Nucleus accumbens (tissue), 56 donors: ENCODE measurements around the gene FADS3.
"Not testable (repeated sequence)": the region's sequence is repeated elsewhere in the genome, so short reads cannot be mapped to it uniquely, and the experiment has no call there.

Experiments
- DNase-seq, 56 donors: peaks; one replicate each; lab custom pipeline; 2025; lab: John Stamatoyannopoulos, UW

Gene FADS3

DNA sequence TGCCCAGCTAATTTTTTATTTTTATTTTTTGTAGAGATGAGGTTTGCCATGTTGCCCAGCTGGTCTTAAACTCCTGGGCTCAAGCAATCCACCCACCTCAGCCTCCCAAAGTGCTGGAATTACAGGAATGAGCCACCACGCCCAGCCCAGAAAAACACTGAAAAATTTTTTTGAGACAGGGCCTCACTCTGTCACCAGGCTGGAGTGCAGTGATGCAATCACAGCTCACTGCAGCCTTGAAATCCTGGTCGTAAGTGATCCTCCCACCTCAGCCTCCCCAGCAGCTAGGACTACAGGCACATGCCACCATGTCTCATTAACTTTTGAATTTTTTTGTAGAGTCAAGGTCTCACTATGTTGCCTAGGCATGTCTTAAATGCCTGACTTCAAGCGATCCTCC, 9.1 kb downstream of the FADS3 start:
- not testable (repeated sequence) for DNase-seq

DNA sequence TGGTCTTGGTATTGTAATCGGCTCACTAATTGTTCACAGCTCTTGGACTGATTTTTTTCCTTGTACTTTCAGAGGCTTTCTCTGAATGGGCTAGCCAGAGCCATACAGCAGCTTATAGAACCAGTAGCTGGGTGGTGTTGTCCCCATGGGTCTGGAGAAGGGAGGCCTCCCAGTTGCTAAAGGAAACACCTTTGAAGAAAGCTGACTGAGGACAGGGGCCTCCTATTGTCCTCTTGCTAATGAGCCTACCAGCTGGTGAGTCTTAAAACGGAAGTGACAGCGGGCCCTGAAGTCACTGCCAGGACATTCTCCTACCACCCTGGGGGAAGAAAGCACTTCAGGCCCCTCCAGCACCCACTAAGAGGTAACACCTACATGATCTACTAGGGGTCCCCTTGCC, 9.9 kb downstream of the FADS3 start:
- DNase-seq: no peak

GRCh38 chr11:61880454-61880853, 10.9 kb downstream of the FADS3 start:
- no peak for DNase-seq

DNA sequence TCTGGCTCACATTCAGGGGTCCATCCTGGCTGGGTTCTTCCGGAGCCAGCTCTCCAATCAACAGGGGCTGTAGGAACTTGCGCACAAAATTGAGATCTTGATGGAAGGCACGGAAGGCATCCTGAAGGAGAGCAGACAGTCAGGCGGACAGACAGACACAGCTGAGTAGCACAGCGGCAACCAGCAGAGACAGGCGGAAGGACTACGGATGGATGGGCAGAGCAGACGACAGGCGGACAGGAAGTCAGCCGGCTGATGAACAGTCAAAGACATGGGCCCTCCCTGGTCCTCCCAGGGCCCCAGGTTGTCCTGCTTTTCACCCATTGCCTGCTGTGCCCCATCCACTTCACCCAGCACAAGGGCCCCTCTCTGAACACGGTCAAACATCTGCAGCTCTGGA, 11.3 kb downstream of the FADS3 start:
- DNase-seq: no peak

GRCh38 chr11:61879152-61879551, 12.2 kb downstream of the FADS3 start:
- DNase-seq: no peak

DNA sequence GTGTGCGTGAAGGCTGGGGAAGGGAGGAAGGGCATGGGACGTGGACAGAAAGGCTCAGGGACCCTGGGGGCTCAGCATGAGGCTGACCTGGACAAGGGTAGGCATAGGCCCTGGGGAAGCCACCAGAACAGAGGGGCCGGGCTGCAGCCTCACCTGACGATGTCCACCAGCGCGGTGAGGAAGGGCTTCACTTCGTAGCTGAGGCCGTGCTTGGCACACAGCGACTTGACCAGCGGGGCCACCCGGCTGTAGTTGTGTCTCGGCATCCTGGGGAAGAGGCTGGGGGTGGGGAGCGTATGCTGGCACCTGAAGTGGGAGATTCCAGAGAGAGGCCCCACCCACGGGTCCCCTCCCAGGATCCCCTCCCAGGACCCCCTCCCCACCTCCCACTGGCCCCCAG, 15.6 kb downstream of the FADS3 start:
- no peak for DNase-seq

GRCh38 chr11:61874853-61875252, 16.5 kb downstream of the FADS3 start:
- DNase-seq: no peak

GRCh38 chr11:61874377-61874809, 17.0 kb downstream of the FADS3 start:
- no peak for DNase-seq

GRCh38 chr11:61873588-61874376, 17.6 kb downstream of the FADS3 start:
- DNase-seq: no peak

DNA sequence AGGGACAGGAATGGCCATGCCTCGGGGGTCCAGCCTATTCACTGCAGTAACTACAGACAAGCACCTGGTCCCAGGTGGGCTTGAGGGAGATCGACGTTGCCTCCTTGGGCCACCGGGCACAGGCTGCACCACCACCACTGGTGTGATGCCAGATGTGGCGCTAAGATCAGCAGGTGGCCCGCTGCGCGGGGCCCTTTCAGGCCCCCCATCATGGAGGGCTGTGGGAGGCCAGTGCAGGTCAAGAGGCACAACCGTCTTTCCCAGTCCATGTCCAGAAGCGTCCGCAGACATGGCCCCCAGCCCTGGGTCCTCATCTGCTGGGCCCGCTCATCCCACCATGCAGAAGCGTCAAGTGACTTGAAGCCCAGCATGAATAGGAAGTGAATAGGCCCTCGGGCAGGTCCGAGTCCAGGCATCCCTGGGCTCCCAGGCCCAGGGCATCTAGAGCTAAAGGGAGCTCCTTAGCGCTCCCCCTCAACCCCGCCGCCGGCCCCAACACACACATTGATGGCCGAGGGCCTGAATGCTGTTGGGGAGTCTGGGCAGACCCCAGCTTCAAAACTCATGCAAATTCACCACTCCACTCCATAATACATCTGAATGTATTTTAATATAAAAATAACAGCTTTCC, 18.3 kb downstream of the FADS3 start:
- DNase-seq: no peak

- peak in 53 of 56 donors; percentile 21 to 86 (median 66) for DNase-seq
Measured at GRCh38 chr11:61871158-61871597, 20.2 kb downstream of the FADS3 start.

DNA sequence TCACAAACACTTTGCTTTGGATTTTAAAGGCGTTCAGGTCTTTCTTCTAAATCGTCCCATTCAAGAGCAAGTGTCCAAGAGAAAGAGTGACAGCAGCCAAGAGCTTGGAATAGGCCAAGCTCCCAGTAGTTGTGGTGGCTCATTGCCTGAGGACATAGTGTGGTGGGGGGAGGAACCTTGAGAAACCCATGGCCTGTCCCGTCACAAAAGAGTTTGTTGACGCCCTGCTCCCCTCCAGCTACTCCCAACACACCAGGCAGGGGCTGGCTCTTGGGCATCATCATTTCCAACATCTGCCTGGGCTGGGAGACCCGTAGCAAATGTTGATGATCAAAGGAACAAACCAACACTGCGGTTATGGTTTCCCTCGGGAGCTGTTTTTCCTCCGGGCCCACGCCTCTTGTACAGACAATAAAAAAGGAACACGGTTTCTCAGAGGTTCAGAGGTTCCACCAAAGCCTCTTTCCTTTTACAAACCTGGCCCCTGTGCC, 20.8 kb downstream of the FADS3 start:
- DNase-seq: no peak

DNA sequence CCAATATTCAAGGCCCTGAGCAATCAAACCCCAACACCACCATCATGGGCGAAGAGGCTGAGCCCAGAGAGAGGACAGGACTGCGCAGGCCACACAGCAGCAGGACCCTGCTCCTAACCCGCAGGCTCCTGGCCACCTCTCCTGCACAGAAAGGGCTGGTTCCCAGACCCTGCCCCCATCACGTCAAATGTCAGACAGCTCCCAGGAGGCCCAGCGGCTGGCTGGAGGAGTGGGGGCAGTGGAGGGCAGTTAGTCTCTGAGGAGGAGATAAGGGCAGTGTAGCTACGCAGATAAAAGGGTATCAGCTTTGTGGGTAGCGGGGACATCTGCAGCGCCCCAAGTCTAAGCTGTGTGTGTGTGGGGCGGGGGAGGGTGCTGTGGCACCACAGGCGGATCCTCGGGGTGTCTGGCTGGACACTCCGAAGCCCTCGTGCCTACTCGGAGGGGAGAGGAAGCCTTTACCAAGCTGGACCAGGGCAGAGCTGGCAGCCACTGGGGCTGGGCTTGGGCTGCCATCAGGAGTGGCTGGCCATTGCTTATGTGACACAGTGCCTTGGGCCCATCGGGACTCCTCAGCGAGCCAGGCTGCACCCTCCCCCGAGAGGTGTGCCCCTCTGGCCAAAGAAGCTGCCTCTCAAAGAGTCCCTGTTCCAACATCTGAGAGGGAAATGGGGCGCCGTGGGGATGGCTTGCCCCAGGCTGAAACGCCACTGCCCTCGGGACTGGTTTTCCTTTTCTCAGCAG, 21.5 kb downstream of the FADS3 start:
- DNase-seq: peak in 1 of 56 donors; percentile 15

DNA sequence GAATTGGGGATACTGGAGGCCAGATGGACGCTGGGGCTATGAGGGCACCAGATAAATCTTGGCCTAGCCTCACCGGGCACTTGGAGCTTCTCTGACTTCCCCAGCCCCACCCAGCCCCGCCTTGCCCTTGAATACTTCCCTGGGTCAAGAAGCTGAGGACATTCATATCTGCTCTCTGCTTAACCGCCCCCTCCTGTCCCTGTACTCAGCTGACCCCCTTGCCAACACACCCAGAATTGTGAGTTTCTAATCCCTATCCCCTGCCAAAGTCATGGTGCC, 22.0 kb downstream of the FADS3 start:
- no peak for DNase-seq

DNA sequence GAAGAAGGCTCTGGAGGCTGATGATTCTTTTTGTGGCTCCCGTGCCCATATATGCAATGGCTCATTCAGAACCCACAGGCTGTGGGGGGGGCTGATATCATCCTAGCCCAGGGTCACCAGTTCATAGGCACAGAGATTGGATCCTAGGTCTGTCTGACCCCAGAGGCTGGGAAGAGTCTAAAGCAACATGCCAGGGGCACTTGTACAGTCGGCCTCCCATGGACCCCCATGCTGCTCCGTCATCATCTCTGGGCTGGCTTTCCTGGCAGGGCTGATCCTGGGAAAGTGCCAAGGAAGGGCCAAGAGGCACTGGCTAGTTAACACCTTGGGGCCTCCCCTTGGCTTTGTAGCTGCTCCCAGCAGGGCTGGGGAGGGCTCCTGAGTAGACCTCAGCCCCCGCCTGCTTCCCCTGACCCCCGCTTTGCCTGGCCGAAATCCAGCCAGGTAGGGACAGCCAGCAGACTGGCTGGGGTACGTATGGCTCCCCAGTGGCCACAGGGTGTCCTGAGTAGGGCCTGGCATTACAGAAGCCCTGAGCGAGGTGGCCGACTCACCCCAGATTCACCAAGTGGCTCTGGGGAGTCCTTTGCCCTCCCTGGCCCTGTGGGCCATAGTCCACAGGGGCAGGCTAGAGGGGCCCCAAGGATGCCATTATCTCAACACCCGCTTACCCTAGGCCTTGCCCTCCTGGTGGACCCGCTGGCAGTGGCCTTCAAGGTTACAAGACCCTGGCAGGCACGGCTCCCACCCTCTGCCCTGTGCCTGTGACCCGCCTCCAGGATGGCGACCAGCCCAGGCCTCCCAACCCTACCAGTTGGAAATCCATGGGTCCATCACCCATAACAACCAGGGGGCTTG, 22.5 kb downstream of the FADS3 start:
- DNase-seq: no peak

GRCh38 chr11:61866958-61867343, 24.4 kb downstream of the FADS3 start:
- no peak for DNase-seq

DNA sequence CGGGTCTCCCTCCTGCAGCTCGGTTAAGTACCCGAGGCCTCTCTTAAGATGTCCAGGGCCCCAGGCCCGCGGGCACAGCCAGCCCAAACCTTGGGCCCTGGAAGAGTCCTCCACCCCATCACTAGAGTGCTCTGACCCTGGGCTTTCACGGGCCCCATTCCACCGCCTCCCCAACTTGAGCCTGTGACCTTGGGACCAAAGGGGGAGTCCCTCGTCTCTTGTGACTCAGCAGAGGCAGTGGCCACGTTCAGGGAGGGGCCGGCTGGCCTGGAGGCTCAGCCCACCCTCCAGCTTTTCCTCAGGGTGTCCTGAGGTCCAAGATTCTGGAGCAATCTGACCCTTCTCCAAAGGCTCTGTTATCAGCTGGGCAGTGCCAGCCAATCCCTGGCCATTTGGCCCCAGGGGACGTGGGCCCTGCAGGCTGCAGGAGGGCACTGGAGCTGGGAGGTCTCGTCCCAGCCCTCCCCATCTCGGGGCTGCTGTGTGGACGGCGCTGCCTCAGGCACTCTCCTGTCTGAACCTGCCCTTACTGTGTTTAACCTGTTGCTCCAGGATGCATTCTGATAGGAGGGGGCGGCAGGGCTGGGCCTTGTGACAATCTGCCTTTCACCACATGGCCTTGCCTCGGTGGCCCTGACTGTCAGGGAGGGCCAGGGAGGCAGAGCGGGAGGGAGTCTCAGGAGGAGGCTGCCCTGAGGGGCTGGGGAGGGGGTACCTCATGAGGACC, 25.0 kb downstream of the FADS3 start:
- DNase-seq: no peak

- no peak for DNase-seq
Measured at GRCh38 chr11:61864814-61865775, 26.2 kb downstream of the FADS3 start.
